M059J (cell line): Measurements from ENCODE around the gene ACOX2. TPM values are rescaled to one million over a fixed set of nuclear protein-coding genes. Genes with fewer than 3 reads are reported as not detected.

Experiments used
- DNase-seq: peaks from one replicate; pipeline ENCODE4 v3.0.0-alpha.2; 2012; ENCODE audit warnings: low read depth
- total RNA-seq: library from RNA; depleted of rRNA; stranded (reverse); fragments of >200 nt; shearing (Covaris generic); gene quantifications from 2 replicates; pipeline ENCODE4 v1.2.3, GENCODE V29; 2014; rRNA removed

ACOX2 gene
- total RNA-seq, 1 experiment from 2014 or later, result 2.8 TPM

DNA sequence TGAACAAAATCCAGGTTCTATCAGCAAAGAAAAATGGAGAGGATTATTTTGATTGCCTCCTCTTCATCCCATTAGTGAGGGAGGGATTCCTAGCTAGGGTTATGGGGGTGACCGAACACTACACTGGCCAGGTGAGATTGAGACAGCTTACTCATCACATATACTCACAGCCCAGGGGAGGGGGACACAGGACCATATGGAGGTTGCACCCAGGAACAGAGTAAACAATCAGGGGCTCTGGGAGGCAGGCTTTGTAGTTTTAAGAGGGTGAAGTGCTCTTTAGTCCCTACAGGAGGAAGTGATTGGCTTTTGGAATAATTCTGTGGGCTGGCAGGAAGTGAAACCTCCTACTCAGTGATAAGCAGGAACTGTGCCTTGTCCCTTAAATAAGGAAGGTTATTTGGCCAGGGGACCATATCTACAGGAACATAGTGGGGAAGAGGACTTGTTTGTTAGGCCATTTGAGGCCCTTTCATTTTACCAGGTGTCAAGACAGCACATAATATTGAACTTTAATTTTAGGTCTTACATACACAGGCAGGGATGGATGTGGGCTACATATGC lies 62.6 kb downstream of the ACOX2 start:
- DNase-seq, result no peak

- no peak for DNase-seq
These were observed 63.7 kb downstream of the ACOX2 start for GRCh38 chr3:58473275-58473674.

DNA sequence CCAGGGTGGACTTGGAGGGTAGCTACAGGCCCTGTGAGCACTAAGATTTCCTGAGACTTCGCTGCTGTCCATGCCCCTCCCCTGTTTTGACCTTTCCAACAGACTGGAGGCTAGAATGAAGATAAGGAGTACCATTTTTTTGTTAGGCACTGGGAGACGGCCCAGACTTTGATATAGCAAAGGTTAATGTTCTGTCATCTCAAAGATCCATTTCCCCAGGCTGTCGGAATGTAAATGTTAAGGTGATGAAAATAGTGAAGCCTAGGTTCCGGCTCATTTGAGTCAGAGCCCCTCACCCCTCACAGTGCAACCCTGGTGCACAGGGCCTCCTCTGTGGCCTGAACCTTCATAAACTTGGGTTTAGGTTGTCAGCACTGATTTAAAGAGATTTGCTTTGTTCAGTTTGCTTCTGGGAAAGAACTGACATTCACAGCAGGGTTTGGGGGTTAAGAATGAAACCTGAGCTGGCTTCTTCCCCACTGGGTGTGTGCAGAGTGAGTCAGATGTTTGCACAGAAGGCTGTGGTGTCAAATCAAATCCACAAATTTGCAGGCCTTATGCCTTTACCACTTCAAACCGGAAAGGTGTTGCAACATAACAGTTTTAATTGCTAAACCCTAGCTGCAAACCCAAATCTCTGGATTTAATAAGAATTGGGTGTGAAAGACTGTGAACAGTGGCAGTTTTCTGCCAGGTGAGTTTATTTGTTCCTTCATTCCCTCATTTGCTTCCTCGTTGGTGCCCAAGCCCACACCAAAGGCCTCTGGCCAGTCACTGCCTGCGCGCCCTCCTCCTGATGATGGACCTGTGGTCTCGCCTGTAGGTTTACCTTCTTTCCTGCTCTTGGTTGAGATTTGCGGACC lies 65.7 kb downstream of the ACOX2 start:
- DNase-seq, result peak; percentile 88

- DNase-seq, result no peak
These were observed 66.5 kb downstream of the ACOX2 start for GRCh38 chr3:58470363-58471024.

- DNase-seq, result no peak
These were observed 67.9 kb downstream of the ACOX2 start for GRCh38 chr3:58469096-58469495.

- no peak for DNase-seq
These were observed 70.0 kb downstream of the ACOX2 start for GRCh38 chr3:58466899-58467563.

GRCh38 chr3:58464866-58465265 lies 72.1 kb downstream of the ACOX2 start:
- no peak for DNase-seq

DNA sequence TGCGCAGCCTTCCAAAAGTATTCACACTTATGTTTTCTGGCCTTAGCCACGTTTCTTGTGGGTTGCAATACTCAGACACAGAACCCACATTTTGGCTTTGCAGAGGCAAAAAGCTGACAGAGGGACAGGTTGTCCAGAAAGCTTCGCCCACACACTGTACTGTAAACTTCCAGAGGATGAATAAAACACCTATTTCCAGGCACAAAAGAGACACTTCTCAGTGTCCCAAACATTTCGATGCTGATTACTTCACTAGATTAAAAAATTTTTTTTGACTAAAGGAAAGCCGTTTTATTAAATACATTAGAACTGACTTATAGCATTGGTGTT lies 73.1 kb downstream of the ACOX2 start:
- DNase-seq, result no peak

GRCh38 chr3:58463181-58463941 lies 73.6 kb downstream of the ACOX2 start:
- DNase-seq, result peak; percentile 83

GRCh38 chr3:58462829-58463180 lies 74.2 kb downstream of the ACOX2 start:
- DNase-seq, result no peak

DNA sequence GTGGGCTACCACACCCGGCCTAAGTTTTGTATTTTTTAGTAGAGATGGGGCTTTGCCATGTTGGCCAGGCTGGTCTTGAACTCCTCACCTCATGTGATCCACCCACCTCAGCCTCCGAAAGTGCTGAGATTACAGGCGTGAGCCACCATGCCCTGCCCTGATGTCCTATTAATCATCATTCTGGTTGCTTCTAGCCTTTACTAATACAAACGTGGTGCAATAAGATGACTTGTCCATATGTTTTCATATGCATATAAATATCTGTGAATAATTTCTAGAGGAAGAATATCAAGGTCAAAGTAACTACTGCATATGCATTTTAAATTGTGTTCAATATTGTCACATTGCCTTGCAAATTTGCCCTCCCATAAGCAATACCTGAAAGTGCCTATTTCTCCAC lies 77.8 kb downstream of the ACOX2 start:
- DNase-seq, result no peak

Other genes starting within 250 kb of the ACOX2 start
- gene RPP14, start 230.9 kb downstream of the ACOX2 start, total RNA-seq, result 12.2 and 14.6 TPM in 2 replicates
- 10.4 and 10.6 TPM in 2 replicates for gene HTD2, start 230.7 kb downstream of the ACOX2 start, total RNA-seq
- gene PXK, start 204.3 kb downstream of the ACOX2 start, total RNA-seq, result 27.1 and 32.2 TPM in 2 replicates
- 172 and 254 TPM in 2 replicates for gene PDHB, start 103.4 kb downstream of the ACOX2 start, total RNA-seq
- gene KCTD6, start 45.1 kb downstream of the ACOX2 start, total RNA-seq, result 5.7 and 11.6 TPM in 2 replicates
- 0.12 and 0.42 TPM in 2 replicates for gene FAM107A, start 40.2 kb upstream of the ACOX2 start, total RNA-seq
- not detected in 2 replicates for gene FAM3D, start 129.6 kb upstream of the ACOX2 start, total RNA-seq